Endodermal cell (in vitro differentiated cells): ENCODE data around the gene CATSPERD. TPM values are rescaled to one million over a fixed set of nuclear protein-coding genes. Genes with fewer than 3 reads are reported as not detected.

ENCODE experiments used
- DNase-seq: peaks from one replicate; pipeline ENCODE4 v3.0.0-alpha.2; 2017
- H3K27ac ChIP-seq: 2 replicates; pipeline ENCODE4 v1.5.1; 2013; ENCODE audit warnings: mild to moderate bottlenecking, low read depth, low read length, moderate library complexity
- H3K27me3 ChIP-seq: 2 replicates; pipeline ENCODE4 v1.6.1; 2013; ENCODE audit warnings: mild to moderate bottlenecking, low read length, moderate library complexity; ENCODE audit not compliant: insufficient read depth, control insufficient read depth, poor library complexity, severe bottlenecking
- H3K36me3 ChIP-seq: 2 replicates; pipeline ENCODE4 v1.7.0; 2013; ENCODE audit warnings: mild to moderate bottlenecking, low read length, moderate library complexity; ENCODE audit not compliant: control insufficient read depth, insufficient read depth
- H3K4me1 ChIP-seq: one replicate; pipeline ENCODE4 v1.7.0; 2013; ENCODE audit warnings: low read length; ENCODE audit not compliant: control insufficient read depth, insufficient read depth
- H3K4me3 ChIP-seq: 2 replicates; pipeline ENCODE4 v1.5.1; 2013; ENCODE audit warnings: mild to moderate bottlenecking, low read length, moderate library complexity
- H3K9ac ChIP-seq: 2 replicates; pipeline ENCODE4 v1.6.1; 2013; ENCODE audit warnings: mild to moderate bottlenecking, low read length, moderate library complexity; ENCODE audit not compliant: poor library complexity, severe bottlenecking; ENCODE audit errors: extremely low read depth
- H3K9me3 ChIP-seq: 2 replicates; pipeline ENCODE4 v1.6.1; 2013; ENCODE audit warnings: mild to moderate bottlenecking, low read length, moderate library complexity; ENCODE audit not compliant: control insufficient read depth
- H3K27ac Mint-ChIP-seq: 2 replicates; pipeline ENCODE4 v1.8.0; 2020; ENCODE audit warnings: mixed read lengths
- H3K27me3 Mint-ChIP-seq: 2 replicates; pipeline ENCODE4 v1.8.0; 2021; ENCODE audit warnings: mild to moderate bottlenecking, mixed read lengths; ENCODE audit not compliant: insufficient read depth
- H3K36me3 Mint-ChIP-seq: 2 replicates; pipeline ENCODE4 v1.8.0; 2020; ENCODE audit warnings: low read depth, mixed read lengths
- H3K4me1 Mint-ChIP-seq: 2 replicates; pipeline ENCODE4 v1.8.0; 2020; ENCODE audit warnings: mixed read lengths
- H3K4me3 Mint-ChIP-seq: 2 replicates; pipeline ENCODE4 v1.8.0; 2020; ENCODE audit warnings: mild to moderate bottlenecking, moderate library complexity, mixed read lengths
- H3K9me3 Mint-ChIP-seq: 2 replicates; pipeline ENCODE4 v1.8.0; 2020; ENCODE audit warnings: mild to moderate bottlenecking, mixed read lengths
- WGBS, 2 experiments: methylation state at CpG; one replicate each; pipeline versions ENCODE4 v1.1.5 to v1.1.7; 2013; ENCODE audit warnings: missing lambda C conversion rate in 2 of 2, mixed read lengths in 1 of 2; ENCODE audit not compliant: insufficient coverage in 1 of 2, insufficient read length in 1 of 2; 5-methylcytosine and 5-hydroxymethylcytosine counted together
- total RNA-seq, 2 donors: library from RNA; stranded (reverse); fragmentation: NEBNext Ultra II Directional in 1 of 2; extraction: Animal tissue kit (Norgen Biotek cat#: 25700) in 1 of 2; gene quantifications; 2 replicates in 1 of 2; 3 replicates in 1 of 2; pipeline ENCODE4 v1.2.1, GENCODE V29; 2021
- TF ChIP-seq, protein P1 (sequence below): fragments of 200-600 bp; sonication (generic); conservative IDR thresholded peaks from 2 replicates; pipeline ENCODE4 v1.5.0; 2021; ENCODE audit warnings: antibody characterized with exemption, mild to moderate bottlenecking

CATSPERD gene
- total RNA-seq, 2 donors from 2014 or later = not detected

DNA sequence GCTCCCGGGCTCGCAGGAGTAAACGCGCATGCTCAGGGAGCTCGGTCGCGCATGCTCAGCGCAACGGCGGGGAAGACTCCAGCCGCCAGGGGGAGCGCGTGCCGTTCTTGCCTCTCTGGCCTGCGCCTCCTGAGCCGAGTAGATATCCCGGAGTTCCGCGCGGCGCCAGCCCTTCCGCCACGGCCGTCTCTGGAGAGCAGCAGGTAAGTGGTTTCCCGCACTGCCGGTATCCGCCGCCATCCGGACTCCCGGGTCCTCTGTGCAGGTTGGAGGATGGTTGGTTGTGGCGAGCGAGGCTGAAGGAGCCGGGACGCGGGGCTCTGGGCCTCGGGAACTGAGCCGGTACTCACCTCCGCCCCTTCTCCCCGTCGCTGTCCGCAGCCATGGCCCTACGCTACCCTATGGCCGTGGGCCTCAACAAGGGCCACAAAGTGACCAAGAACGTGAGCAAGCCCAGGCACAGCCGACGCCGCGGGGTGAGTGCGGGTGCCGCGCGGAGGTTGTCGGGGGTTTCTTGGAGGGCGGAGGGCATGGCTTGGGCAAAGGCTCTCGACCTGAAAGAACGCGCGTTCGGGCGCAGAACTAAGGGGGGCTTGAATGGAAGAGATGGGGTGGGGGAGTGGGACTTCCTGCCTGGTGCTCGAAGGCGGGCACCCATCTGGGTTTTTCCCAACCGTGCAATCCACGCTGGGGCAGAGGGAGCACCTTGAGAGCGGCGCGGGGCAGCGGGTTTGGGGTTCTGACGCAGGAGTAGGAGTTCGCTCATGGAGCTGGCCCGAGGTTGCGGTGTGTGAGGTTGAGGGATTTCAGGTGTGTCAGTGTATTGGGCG is 30.1 kb upstream of the CATSPERD start, which contains the start of gene RPL36:
Gene RPL36, plus strand, starts transcription at position 171 of the 830 bp plus-strand sequence. Its CDS starts 213 bp downstream, at position 384.
- DNase-seq = peak; percentile 100
- Mint-ChIP-seq H3K4me1 (peaks cover 2% of the 10 kb centered on the region), H3K27ac (peak within 1 kb of the TSS; percentile 97), H3K36me3 (peaks cover 34% of the 10 kb centered on the region), H3K4me3 (peak within 1 kb of the TSS; percentile 99), H3K27me3 (peaks cover 5% of the 10 kb centered on the region), H3K9me3 (peaks cover 5% of the 10 kb centered on the region)
- Histone ChIP-seq H3K4me1 (no peaks in the 10 kb centered on the region), H3K36me3 (peaks cover 36% of the 10 kb centered on the region), H3K9me3 (no peaks in the 10 kb centered on the region), H3K27ac (peak within 1 kb of the TSS; percentile 93), H3K27me3 (no peaks in the 10 kb centered on the region), H3K9ac (peak within 1 kb of the TSS; percentile 89), H3K4me3 (peak within 1 kb of the TSS; percentile 96)
- TF ChIP-seq, protein P1, sequence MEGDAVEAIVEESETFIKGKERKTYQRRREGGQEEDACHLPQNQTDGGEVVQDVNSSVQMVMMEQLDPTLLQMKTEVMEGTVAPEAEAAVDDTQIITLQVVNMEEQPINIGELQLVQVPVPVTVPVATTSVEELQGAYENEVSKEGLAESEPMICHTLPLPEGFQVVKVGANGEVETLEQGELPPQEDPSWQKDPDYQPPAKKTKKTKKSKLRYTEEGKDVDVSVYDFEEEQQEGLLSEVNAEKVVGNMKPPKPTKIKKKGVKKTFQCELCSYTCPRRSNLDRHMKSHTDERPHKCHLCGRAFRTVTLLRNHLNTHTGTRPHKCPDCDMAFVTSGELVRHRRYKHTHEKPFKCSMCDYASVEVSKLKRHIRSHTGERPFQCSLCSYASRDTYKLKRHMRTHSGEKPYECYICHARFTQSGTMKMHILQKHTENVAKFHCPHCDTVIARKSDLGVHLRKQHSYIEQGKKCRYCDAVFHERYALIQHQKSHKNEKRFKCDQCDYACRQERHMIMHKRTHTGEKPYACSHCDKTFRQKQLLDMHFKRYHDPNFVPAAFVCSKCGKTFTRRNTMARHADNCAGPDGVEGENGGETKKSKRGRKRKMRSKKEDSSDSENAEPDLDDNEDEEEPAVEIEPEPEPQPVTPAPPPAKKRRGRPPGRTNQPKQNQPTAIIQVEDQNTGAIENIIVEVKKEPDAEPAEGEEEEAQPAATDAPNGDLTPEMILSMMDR = peak; percentile 98
- WGBS, 2 experiments = 0% methylated on average over 10 to 73 of the region's 73 CpGs

DNA sequence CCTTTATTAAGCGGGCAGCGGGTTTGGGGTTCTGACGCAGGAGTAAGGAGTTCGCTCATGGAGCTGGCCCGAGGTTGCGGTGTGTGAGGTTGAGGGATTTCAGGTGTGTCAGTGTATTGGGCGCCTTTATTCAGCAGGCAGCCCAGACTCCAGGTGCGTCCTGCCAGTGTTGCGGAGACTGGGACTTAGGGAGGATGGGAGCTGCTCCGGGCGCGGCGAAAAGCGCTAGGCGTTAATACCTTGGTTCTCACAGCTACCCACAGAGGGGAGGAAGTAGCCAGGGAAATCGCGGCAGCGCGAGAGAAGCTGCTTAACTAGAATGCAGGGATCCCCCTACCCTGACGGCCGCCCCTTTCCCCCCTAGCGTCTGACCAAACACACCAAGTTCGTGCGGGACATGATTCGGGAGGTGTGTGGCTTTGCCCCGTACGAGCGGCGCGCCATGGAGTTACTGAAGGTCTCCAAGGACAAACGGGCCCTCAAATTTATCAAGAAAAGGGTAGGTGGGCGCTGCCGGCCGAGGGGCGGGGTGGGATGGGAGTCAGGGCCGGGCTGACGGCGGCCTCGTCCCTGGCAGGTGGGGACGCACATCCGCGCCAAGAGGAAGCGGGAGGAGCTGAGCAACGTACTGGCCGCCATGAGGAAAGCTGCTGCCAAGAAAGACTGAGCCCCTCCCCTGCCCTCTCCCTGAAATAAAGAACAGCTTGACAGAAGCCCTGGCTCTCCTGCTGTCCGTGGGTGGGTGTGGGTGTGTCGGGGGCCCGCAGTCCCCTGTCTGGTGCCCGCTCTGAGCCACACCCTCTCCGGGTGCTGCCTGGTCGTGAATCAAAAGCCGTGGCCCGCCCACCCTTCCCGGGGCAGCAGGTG is 29.2 kb upstream of the CATSPERD start:
- H3K4me3 Mint-ChIP-seq = peak overlapping the region; percentile 99
- TF ChIP-seq, protein P1 = no peak
- H3K27me3 Mint-ChIP-seq = peaks cover 5% of the 10 kb centered on the region
- H3K36me3 Mint-ChIP-seq = peaks cover 36% of the 10 kb centered on the region
- no peaks in the 10 kb centered on the region for H3K9me3 ChIP-seq
- H3K9me3 Mint-ChIP-seq = peaks cover 5% of the 10 kb centered on the region
- H3K4me1 Mint-ChIP-seq = peaks cover 2% of the 10 kb centered on the region
- peak; percentile 66 for DNase-seq
- peak overlapping the region; percentile 89 for H3K9ac ChIP-seq
- H3K27ac ChIP-seq = no peak overlapping the region
- no peaks in the 10 kb centered on the region for H3K27me3 ChIP-seq
- peak overlapping the region; percentile 96 for H3K4me3 ChIP-seq
- H3K4me1 ChIP-seq = no peaks in the 10 kb centered on the region
- 5 to 14% methylated on average over 18 to 54 of the region's 54 CpGs for WGBS, 2 experiments
- peaks cover 40% of the 10 kb centered on the region for H3K36me3 ChIP-seq
- peak overlapping the region; percentile 97 for H3K27ac Mint-ChIP-seq
